GM12878 (cell line): ENCODE data around the gene CNTRL. TPM values are rescaled to one million over a fixed set of nuclear protein-coding genes. Genes with fewer than 3 reads are reported as not detected.

Experiments
- ATAC-seq: fragments of 200-7000 bp; cut with Tn5 transposase; 3 replicates; pipeline ENCODE4 v1.9.1; 2020; ENCODE audit warnings: mild to moderate bottlenecking, moderate library complexity
- BruUV-seq: library from RNA; stranded (reverse); fragments of 400-500 nt; replicated peaks from 2 replicates; lab custom pipeline; 2021; lab: Mats Ljungman, UMichigan
- CTCF ChIA-PET: fragments of 300-600 bp; sonication (Branson Sonifier 250); formaldehyde crosslinking; extraction: SDS; loops from one replicate; lab custom pipeline; 2021; ENCODE audit warnings: inconsistent platforms; lab: Yijun Ruan, JAX
- POLR2A ChIA-PET: fragments of 350-600 bp; formaldehyde crosslinking; extraction: SDS; loops from one replicate; lab custom pipeline; 2021; ENCODE audit warnings: inconsistent platforms; lab: Charles Lee
- RAD21 ChIA-PET: fragments of 300-600 bp; sonication (Branson Sonifier 250); formaldehyde crosslinking; loops from one replicate; lab custom pipeline; 2023; ENCODE audit warnings: antibody characterized with exemption; ENCODE audit not compliant: unreplicated experiment; lab: Charles Lee
- SMC1A ChIA-PET: fragments of 300-600 bp; sonication (Branson Sonifier 250); formaldehyde crosslinking; loops from one replicate; lab custom pipeline; 2023; ENCODE audit not compliant: unreplicated experiment, uncharacterized antibody; lab: Charles Lee
- DNase-seq: peaks from one replicate; pipeline ENCODE4 v3.0.0-alpha.2; 2011; ENCODE audit warnings: low read depth, low spot score
- FAIRE-seq: peaks from 3 replicates; lab custom pipeline; 2011; peaks lifted over from hg19 to GRCh38; lab: Jason Lieb, UNC
- H2AFZ ChIP-seq: 2 replicates; pipeline ENCODE4 v1.6.0; 2011; ENCODE audit warnings: low read depth, low read length, control low read depth; ENCODE audit not compliant: control insufficient read depth
- H3K27ac ChIP-seq: 2 replicates; pipeline ENCODE4 v1.5.1; 2011; ENCODE audit warnings: control low read depth; ENCODE audit not compliant: control insufficient read depth, insufficient read depth
- H3K27me3 ChIP-seq, 2 experiments: replicated peaks in 1 of 2; 2 replicates each; pipeline versions ENCODE4 v1.6.0 to v1.6.1; 2011; ENCODE audit warnings: low read length in 1 of 2; ENCODE audit not compliant: control insufficient read depth in 2 of 2, insufficient read depth in 2 of 2
- H3K36me3 ChIP-seq, 2 experiments: 2 replicates each; pipeline ENCODE4 v1.5.1; 2011; ENCODE audit warnings: low read length in 1 of 2; ENCODE audit not compliant: control insufficient read depth in 2 of 2, insufficient read depth in 2 of 2
- H3K4me1 ChIP-seq: 2 replicates; pipeline ENCODE4 v1.6.1; 2011; ENCODE audit warnings: mild to moderate bottlenecking, low read length, moderate library complexity, mixed read lengths; ENCODE audit not compliant: control insufficient read depth, insufficient read depth
- H3K4me2 ChIP-seq: 2 replicates; pipeline ENCODE4 v1.6.0; 2011; ENCODE audit warnings: control low read depth; ENCODE audit not compliant: control insufficient read depth, insufficient read depth
- H3K4me3 ChIP-seq: fragments of 200-600 bp; sonication (generic); 2 replicates; pipeline ENCODE4 v1.5.1; 2016
- H3K79me2 ChIP-seq: 2 replicates; pipeline ENCODE4 v1.6.0; 2011; ENCODE audit warnings: low read length; ENCODE audit not compliant: control insufficient read depth, insufficient read depth
- H3K9ac ChIP-seq: 2 replicates; pipeline ENCODE4 v1.8.0; 2011; ENCODE audit warnings: low read length, control low read depth, mixed read lengths; ENCODE audit not compliant: control insufficient read depth, insufficient read depth
- H3K9me3 ChIP-seq: replicated peaks from 3 replicates; pipeline ENCODE4 v1.5.1; 2011; ENCODE audit warnings: mild to moderate bottlenecking, low read length; ENCODE audit not compliant: control insufficient read depth, insufficient read depth
- H4K20me1 ChIP-seq: 2 replicates; pipeline ENCODE4 v1.6.0; 2011; ENCODE audit not compliant: control insufficient read depth, insufficient read depth
- CHD2 ChIP-seq: IDR thresholded peaks from 2 replicates; pipeline ENCODE4 v1.6.1; 2011; ENCODE audit warnings: low read depth, low read length, improper control_type of control experiment, borderline replicate concordance
- CHD4 ChIP-seq: fragments of 200-600 bp; sonication (generic); IDR thresholded peaks from 2 replicates; pipeline ENCODE4 v1.6.1; 2016; ENCODE audit warnings: mild to moderate bottlenecking
- CTCF ChIP-seq, 3 experiments: IDR thresholded peaks in 2 of 3; conservative IDR thresholded peaks in 1 of 3; 2 replicates each; pipeline ENCODE4 v1.5.1; 2011; ENCODE audit warnings: low read depth in 3 of 3, low read length in 3 of 3, mild to moderate bottlenecking in 3 of 3, control low read depth in 2 of 3, moderate library complexity in 2 of 3, inconsistent platforms in 1 of 3, mixed read lengths in 1 of 3; ENCODE audit not compliant: control insufficient read depth in 2 of 3, insufficient read depth in 1 of 3; ENCODE audit errors: extremely low read depth in 1 of 3
- NKRF ChIP-seq: fragments of 450-650 bp; conservative IDR thresholded peaks from 2 replicates; pipeline ENCODE4 v1.6.1; 2017; ENCODE audit warnings: mild to moderate bottlenecking, moderate library complexity
- RBBP5 ChIP-seq: fragments of 200-600 bp; sonication (generic); conservative IDR thresholded peaks from 2 replicates; pipeline ENCODE4 v1.6.1; 2016
- RELA ChIP-seq: fragments of 450-650 bp; IDR thresholded peaks from 2 replicates; pipeline ENCODE4 v1.8.0; 2014; ENCODE audit warnings: borderline replicate concordance; ENCODE audit not compliant: partially characterized antibody
- REST ChIP-seq: IDR thresholded peaks from 2 replicates; pipeline ENCODE4 v1.6.1; 2012; ENCODE audit warnings: mild to moderate bottlenecking, low read depth, low read length
- SMAD1 ChIP-seq: fragments of 450-650 bp; IDR thresholded peaks from 2 replicates; pipeline ENCODE4 v1.6.1; 2018; ENCODE audit warnings: mild to moderate bottlenecking, low read depth; ENCODE audit not compliant: partially characterized antibody
- STAT3 ChIP-seq: IDR thresholded peaks from 2 replicates; pipeline ENCODE4 v1.6.1; 2011; ENCODE audit warnings: low read depth, low read length, improper control_type of control experiment
- TARDBP ChIP-seq: IDR thresholded peaks from 2 replicates; pipeline ENCODE4 v1.6.1; 2016; ENCODE audit warnings: borderline replicate concordance
- whole genome bisulfite sequencing: methylation state at CpG from one replicate; pipeline ENCODE4 v1.1.6; 2016; ENCODE audit warnings: low lambda C conversion rate; ENCODE audit not compliant: insufficient replicate concordance, insufficient coverage; ENCODE audit errors: missing lambda C conversion rate; 5-methylcytosine and 5-hydroxymethylcytosine counted together
- in situ Hi-C: fragments of 300-500 bp; cut with MboI; formaldehyde crosslinking; loops from 9 replicates; pipeline ENCODE4 v1.14.3; 2018; ENCODE audit warnings: mixed read lengths
- intact Hi-C: fragments of 100-400 bp; cut with micrococcal nuclease; formaldehyde crosslinking; loops from one replicate; pipeline ENCODE4 v1.14.2; 2022; ENCODE audit not compliant: unreplicated experiment
- polyA plus RNA-seq, 11 experiments: library from polyadenylated mRNA; depleted of rRNA in 4 of 11; unstranded in 6 of 11; stranded (reverse) in 5 of 11; fragments of >200 nt; fragmentation: Nextera tagmentation in 4 of 11; fragmentation: Illumina TruSeq in 1 of 11; extraction: Ambion mirVana in 4 of 11; extraction: Trizol in 1 of 11; gene quantifications; 1 replicate in 1 of 11; 2 replicates in 10 of 11; pipeline versions ENCODE4 v1.2.1 to v1.2.3, GENCODE V29; 2011 to 2016; ENCODE audit warnings: inconsistent platforms in 2 of 11, missing spikeins in 2 of 11, low read depth in 1 of 11
- total RNA-seq, 4 experiments: library from RNA; depleted of rRNA in 3 of 4; stranded (reverse); fragments of >200 nt in 3 of 4; fragmentation: Illumina TruSeq in 1 of 4; extraction: Trizol in 1 of 4; gene quantifications; 2 replicates each; pipeline versions ENCODE4 v1.2.1 to v1.2.3, GENCODE V29; 2013 to 2021

Gene CNTRL
- total and polyA plus RNA-seq, 10 of the 15 experiments (the other 5 are each of a cell fraction or from before 2014, with no cell fraction given) = 20.0 to 65.4 (median 38.8) TPM

DNA sequence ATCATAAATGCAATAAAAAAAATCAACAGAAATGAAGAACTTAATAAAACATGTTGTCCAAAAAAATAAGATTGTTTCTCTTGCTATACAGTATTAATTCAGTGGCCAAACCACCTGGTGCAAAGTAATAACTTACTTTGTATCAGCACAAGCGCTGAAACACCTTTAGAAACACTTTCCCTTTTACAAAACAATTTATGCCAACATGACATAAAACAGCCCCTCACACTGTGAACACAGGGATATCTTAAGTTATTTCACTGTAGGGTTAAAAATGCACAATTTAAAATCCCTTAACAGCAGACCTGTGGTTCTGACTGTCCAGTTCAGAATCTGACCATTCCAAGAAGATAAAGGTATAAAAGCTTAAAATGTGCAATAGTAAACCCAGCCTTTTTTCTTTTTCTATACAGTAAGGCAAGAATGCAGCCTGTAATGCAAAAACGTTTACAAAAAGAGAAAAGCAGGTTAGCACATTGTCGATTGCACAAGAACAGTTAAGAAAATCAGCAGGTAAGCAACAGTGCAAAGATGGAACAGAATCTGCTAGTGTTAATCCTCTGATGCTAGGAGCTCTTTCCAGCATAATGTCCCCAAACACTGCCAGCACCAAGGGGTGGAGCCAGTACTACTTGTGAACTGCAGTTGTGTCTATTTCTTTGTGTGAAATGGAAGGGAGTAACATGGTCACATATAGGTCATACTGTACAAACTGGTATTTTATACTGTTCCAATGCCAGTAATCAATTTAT, 105.4 kb downstream of the CNTRL start:
- no peak overlapping the region for H3K27ac ChIP-seq
- TF ChIP-seq CTCF (IDR thresholded peaks at IDR 0.05 in 2 of 3, conservative IDR thresholded peaks at IDR 0.05 in 1 of 3; ENCODE audit: control insufficient read depth in 2 of 3, extremely low read depth in 1 of 3, insufficient read depth in 1 of 3, low read depth in 3 of 3, low read length in 3 of 3) (no peak), CHD4 (no peak), STAT3 (no peak), NKRF (no peak), CHD2 (no peak), RBBP5 (no peak), TARDBP (no peak), SMAD1 (no peak), REST (no peak), RELA (no peak)
- ChIA-PET RAD21 (no interaction called here), POLR2A (interaction anchor here (1.5 kb wide), 1 partner anchor 9 kb away, joined by 4 read pairs; no protein-coding TSS in a partner anchor), CTCF (interaction anchor here (0.9 kb wide), 1 partner anchor 9 kb away, joined by 3 read pairs; no protein-coding TSS in a partner anchor), SMC1A (interaction anchor here (0.5 to 1.7 kb wide), 4 partner anchors 18 to 107 kb away, joined by 3 to 5 read pairs (median 4); no protein-coding TSS in a partner anchor)
- no peak overlapping the region for H3K9ac ChIP-seq
- H3K4me3 ChIP-seq = no peak overlapping the region
- intact Hi-C loops = no loop called here
- FAIRE-seq (no peak), DNase-seq (no peak), ATAC-seq (no peak)
- H3K27me3 ChIP-seq = no peaks in the 10 kb centered on the region
- no peaks in the 10 kb centered on the region; the same call in none of the 2 replicates for H3K4me1 ChIP-seq
- peaks cover 6 to 35% of the 10 kb centered on the region in 2 experiments; a peak in 3 of 4 replicates for H3K36me3 ChIP-seq
- 94% methylated on average over 3 of the region's 3 CpGs for WGBS
- no peak overlapping the region for H2AFZ ChIP-seq
- H3K79me2 ChIP-seq = peaks cover 24% of the 10 kb centered on the region
- no peaks in the 10 kb centered on the region for H4K20me1 ChIP-seq
- H3K9me3 ChIP-seq = no peaks in the 10 kb centered on the region
- in situ Hi-C loops = no loop called here
- no TSS peak for BruUV-seq
- H3K4me2 ChIP-seq = no peak overlapping the region
